HG03469 (cell line): ENCODE data around the gene AGBL4.

Source experiments
- ATAC-seq: cut with Tn5 transposase; IDR thresholded peaks from one replicate; pipeline ENCODE4 v1.9.1; 2021; ENCODE audit warnings: mild to moderate bottlenecking, moderate library complexity, moderate number of reproducible peaks; ENCODE audit not compliant: unreplicated experiment

Gene AGBL4

DNA sequence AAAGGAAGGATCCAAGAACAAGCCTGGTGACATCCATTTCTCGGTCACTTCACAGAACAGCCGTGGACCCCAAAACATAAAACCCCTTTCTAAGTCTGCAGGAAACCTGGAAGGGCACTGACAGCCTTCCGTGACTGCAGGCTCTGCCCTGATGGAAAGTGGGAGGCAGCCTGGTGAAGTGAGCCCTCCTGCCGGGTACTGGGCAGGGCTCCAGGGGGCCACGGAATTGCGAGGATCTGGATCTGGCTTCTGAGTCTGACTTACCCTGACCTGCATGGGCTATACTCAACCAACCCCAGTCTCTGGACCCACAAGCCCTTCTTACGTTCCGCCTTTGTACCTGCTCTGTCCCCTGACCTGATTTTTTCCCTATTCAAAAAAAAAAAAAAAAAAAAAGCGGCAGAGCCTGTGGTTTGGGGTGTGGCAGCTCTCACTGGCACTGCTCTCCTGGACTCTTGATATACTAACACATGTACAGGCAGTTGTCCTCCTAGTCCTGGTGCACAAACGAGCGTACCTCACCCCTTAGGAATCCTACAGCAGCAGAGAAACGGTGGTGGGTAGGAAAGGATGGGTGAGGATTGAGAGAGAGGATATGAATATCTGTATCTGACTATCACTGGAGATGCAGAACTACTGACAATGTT, 1330.0 kb downstream of the AGBL4 start:
- no peak for ATAC-seq

- ATAC-seq: no peak
Observed at GRCh38 chr1:48693180-48693579, 1330.6 kb downstream of the AGBL4 start.

DNA sequence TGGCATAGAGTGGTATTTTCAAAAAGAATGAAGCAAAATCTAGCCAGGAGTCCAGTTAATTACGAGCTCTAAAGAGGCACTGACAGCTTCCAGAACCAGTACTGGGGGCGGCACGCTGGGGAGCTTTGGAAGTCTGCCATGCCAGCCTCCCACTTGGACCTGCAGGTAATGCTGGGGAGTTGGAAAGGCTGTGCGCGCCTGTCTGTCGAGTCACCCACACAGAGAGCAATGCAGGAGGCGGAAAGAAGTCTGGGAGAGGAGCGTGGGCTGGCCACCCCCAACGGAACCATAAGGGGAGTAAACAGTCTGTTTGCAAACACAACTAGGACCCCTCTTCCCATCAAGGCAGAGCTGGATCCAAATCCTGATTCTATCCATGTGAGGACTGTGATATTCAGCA, 1331.5 kb downstream of the AGBL4 start:
- no peak for ATAC-seq

DNA sequence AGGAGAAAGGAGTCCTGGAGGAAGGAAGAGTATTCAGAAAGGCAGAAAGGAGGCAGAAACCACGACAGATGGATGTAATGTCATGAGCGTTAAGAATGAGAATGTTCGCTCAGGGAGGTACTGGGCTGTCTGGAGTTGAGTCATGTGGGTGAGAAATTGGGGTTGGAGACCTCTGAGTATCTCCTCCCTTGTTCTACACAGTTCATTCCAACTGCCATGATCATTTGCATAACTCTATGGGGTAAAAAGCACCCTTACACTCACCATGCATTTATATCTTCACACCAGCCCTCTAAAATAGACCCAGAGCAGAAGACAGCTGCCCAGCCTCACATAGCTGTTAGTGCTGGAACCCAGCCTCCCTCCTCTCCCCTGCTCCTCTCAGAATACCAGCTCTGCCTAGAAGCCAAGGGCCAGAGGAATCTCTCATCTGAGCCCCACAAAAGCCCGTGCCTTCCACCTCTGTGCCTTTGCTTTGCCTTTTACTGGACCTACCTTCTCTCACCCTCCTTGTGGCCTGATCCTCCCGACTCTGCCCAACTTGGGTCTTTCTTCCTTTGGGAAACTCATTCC, 1332.2 kb downstream of the AGBL4 start:
- ATAC-seq: no peak

- no peak for ATAC-seq
Observed at GRCh38 chr1:48688102-48688760, 1335.5 kb downstream of the AGBL4 start.

- no peak for ATAC-seq
Observed at GRCh38 chr1:48687282-48688045, 1336.3 kb downstream of the AGBL4 start.

DNA sequence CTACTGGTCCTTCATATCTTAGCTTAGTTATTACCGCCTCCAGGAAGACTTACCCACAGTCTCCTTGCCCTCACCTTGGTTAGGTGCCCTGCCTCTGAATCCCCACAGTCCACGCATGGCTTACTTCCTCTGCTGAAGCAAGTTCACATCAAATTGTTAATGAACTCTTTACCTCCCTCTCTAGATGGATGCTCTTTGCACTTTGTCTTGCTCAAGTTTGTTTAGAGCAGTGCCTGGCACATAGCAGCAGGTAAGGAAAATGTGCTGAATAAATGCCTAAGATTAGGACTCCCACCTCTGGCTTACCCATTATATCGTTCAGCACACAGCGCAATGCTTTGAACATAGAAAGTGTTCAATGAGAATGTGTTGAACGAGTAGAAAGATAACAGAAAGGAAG, 1337.6 kb downstream of the AGBL4 start:
- no peak for ATAC-seq

- no peak for ATAC-seq
Observed at GRCh38 chr1:48684381-48684780, 1339.4 kb downstream of the AGBL4 start.

DNA sequence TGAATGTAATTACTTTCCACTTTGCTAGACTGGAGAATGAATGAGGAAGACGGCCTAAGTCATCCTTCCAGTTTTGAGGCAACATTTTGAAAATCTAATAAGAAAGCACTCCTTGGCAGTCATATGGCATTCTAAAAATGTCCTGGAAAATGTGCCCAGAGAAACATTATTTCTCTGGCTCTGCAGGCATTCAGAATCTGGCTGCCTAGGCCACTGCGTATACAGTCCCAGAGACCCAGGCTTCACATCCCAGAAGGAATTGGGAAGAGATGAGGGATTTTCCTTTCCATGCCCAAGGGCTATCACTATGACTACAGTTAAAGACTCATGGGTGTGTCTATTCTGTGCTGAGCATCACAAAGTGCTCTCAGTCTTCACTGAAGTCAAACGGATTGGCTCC, 1339.9 kb downstream of the AGBL4 start:
- no peak for ATAC-seq

GRCh38 chr1:48681476-48682305, 1342.1 kb downstream of the AGBL4 start:
- no peak for ATAC-seq

DNA sequence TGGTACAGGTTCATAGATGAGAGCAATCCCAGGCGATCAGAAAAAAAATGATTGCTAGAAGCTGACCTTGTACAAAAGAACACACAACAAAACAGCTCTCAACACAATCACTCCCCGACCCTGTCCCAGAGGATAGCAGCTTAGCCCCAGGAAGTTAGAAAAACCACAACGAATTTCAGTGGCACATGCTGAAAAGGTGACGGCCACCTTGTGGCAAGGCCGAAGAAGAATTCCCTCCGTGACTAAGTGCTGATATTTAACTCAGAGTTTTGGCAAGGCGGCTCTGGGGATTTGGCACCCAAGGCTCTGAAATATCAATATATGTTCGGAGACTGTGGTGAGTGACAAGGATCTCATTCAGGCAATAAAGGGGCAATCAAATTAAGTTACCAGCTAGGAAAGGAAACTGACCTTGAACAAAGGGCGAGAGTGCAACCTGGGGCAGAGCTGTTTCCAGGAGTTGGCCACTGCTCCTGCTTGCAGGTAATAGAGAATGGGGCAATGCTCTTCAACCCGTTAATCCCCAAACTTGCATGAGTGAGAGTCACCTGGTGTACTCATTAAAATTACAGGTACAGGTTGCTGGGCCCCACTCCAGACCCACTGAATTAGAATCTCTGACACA, 1343.2 kb downstream of the AGBL4 start:
- no peak for ATAC-seq

DNA sequence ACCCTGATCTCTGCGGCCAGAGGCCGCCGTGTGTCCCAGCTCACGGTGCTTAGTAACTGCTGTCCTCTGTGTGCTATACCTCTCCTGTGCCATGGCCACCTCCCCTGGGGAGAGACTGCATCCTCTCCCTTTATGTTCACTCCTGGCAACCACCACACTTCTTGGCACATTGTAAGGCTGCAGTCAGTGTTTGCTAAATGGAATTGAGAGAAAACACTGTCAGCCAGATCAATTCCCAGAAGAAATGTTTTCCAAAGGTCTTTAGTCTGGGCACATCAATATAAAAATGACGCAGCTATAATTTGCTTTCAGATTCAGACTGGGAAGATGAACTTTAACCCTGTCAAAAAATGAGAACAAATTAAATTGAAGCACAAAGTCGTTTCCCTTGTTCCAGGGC, 1343.9 kb downstream of the AGBL4 start:
- no peak for ATAC-seq

- ATAC-seq: no peak
Observed at GRCh38 chr1:48678710-48679505, 1344.8 kb downstream of the AGBL4 start.

DNA sequence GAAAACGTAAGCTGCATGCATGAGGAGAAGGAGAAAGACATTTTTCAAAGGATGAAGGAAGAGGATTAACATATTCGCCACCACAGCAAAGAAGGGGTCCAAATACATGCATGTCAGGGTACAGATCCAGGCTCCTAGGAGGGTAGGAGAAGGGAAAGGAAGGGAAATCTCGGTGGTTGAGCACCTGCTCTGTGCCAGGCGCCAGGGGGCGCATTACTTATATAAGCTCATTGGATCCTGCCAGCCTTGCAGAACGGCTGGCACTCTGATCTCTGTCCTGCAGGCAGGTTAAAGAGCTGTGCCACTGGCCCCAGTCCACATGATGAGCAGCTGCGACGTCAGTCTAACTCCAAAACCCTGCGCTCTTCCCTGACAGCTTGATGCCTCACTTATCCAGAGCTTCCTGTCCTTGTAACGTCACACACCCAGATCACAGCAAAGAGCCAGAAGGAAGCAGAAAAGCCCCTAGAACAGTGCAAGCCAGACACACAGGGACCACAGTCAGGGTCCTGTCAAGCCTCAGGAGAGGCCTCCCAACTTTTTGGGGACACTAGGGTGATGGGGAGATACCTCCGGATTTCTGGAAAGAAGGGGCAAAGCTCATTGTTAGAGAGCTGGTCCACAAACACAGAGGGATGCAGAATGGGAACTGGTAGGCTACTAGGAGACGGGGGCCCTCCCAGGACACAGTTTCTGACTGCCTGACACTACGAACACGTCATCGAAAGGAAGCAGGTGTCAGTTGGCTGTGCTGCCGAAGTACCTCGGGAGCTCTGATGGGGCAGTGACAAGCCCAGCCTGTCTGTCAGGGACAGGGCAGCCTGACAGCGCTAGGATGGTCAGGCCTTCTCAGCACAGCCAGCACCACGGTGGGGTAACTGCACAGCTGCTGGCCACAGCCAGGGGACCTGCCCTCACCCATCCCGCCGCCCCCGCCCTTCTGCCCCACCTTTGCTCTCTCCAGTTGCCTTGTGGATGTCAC, 1346.2 kb downstream of the AGBL4 start:
- ATAC-seq: no peak

DNA sequence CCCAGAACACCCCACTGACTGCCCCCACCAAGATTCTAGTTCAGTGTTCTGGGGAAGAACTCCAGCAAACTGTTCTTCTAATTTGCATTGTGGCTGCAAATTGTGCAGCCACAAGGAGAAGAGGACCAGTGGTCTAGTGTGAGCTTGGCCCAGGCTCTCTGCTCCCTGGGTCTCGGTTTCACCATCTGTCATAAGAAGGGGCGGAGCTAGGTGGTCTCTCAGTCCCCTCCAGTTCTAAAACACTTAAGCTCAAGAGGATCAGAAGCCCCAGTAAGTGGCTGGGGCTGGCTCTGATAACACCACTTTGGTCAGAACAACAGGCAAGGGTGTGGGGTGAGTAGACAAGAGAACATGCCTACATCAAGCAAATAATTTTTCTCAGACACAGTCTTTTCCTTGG, 1346.9 kb downstream of the AGBL4 start:
- no peak for ATAC-seq

DNA sequence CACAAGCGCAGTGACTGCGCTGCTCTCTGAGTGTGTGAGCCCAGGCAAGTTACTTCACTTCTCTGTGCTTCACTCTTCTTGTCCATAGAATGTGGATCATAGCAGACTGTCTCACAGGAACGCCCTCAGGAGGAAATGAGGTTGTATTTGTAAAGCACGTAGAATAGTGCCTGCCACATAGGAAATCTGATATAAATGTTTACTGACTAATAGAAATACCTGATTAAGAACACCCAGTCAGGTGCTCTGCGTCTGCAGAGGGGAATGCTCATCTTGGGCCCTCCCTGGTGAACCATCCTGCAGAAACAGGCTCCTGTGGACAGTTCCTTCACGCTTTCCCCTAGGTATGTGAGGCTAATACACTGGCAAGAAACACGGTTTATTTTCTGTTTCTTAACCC, 1347.4 kb downstream of the AGBL4 start:
- ATAC-seq: no peak

DNA sequence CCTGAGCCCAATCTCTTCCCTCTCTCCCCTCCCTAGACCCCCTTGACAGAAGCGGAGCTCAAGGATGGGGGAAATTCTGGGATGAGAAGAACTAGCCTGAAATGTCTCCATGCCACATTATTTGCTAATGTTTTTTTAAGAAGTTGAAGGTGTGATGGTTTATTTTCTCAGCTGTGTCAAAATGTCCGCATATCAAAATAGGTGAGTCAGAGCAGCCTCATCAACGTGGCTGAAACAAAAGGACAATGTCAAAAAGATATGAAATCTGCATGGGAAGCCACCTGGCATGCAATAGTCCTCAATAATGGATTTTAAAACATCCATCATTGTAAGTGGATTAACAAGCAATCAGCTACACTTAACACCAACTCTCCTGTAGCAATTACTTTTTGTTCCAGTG, 1348.5 kb downstream of the AGBL4 start:
- no peak for ATAC-seq

DNA sequence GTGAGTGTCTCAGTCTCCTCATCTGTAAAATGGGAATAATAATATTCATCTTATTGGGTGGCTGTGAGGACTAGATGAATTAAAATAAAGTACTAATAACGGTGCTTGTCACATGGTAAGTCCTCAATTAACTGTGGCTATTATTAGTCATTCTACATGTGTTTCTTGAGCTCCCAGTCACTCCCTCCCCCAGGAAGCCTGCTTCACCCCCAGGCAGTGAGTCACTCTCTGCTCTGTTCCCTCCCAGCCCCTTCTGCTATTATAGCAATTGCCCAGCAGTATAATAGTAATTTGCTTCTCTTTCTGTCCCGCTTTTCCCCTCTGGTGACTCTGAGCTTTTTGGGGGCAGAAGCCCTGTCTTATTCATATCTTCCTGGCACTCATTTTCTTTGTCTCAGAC, 1349.1 kb downstream of the AGBL4 start:
- ATAC-seq: no peak
